Coronary artery (tissue), 2 donors: ENCODE measurements around the gene SAP25.

ENCODE experiments used
- DNase-seq: peaks from one replicate; pipeline ENCODE4 v3.0.0-alpha.2; 2017; ENCODE audit warnings: low spot score
- H3K27ac ChIP-seq, 2 donors: fragments of 200-600 bp; sonication (generic); one replicate each; pipeline ENCODE4 v1.5.1; 2016 to 2019
- H3K4me3 ChIP-seq: fragments of 200-600 bp; sonication (generic); 2 replicates; pipeline ENCODE4 v1.5.1; 2016; ENCODE audit warnings: mild to moderate bottlenecking, moderate library complexity
- CTCF ChIP-seq: fragments of 200-600 bp; sonication (generic); IDR thresholded peaks from one replicate; pipeline ENCODE4 v1.5.1; 2019; ENCODE audit warnings: antibody characterized with exemption

Gene SAP25

GRCh38 chr7:100604028-100604975, 30.6 kb upstream of the SAP25 start:
- peak; percentile 87 for DNase-seq
- TF ChIP-seq CTCF: no peak
- peak overlapping the region; percentile 79 for H3K4me3 ChIP-seq
- H3K27ac ChIP-seq: peak overlapping the region; percentile 57 to 89

- TF ChIP-seq CTCF: no peak
- DNase-seq: no peak
- Histone ChIP-seq H3K4me3 (peak overlapping the region; percentile 79), H3K27ac (peak overlapping the region; percentile 57 to 89)
Observed at GRCh38 chr7:100603726-100604027, 30.0 kb upstream of the SAP25 start.

GRCh38 chr7:100602889-100603725, 29.4 kb upstream of the SAP25 start:
- Histone ChIP-seq H3K4me3 (peak overlapping the region; percentile 79), H3K27ac (peak overlapping the region; percentile 57 to 89)
- DNase-seq: peak; percentile 87
- no peak for TF ChIP-seq CTCF

GRCh38 chr7:100600730-100601038, 27.0 kb upstream of the SAP25 start:
- TF ChIP-seq CTCF: no peak
- DNase-seq: no peak
- H3K27ac ChIP-seq: no peak overlapping the region
- H3K4me3 ChIP-seq: no peak overlapping the region

- DNase-seq: no peak
- TF ChIP-seq CTCF: no peak
Observed at GRCh38 chr7:100599911-100600729, 26.4 kb upstream of the SAP25 start.

GRCh38 chr7:100598425-100598824, 24.7 kb upstream of the SAP25 start:
- H3K4me3 ChIP-seq: no peak overlapping the region
- no peak for DNase-seq
- TF ChIP-seq CTCF: no peak

More at GRCh38 chr7:100599911-100600729, 26.4 kb upstream of the SAP25 start:
- H3K27ac ChIP-seq: no peak overlapping the region
- no peak overlapping the region for H3K4me3 ChIP-seq

More at GRCh38 chr7:100598425-100598824, 24.7 kb upstream of the SAP25 start:
- no peak overlapping the region for H3K27ac ChIP-seq
